HG02884 (cell line): ENCODE data around the gene PTPRN2.
"Not testable (repeated sequence)": the region's sequence is repeated elsewhere in the genome, so short reads cannot be mapped to it uniquely, and the experiment has no call there.

Source experiments
- ATAC-seq: cut with Tn5 transposase; IDR thresholded peaks from one replicate; pipeline ENCODE4 v1.9.1; 2021; ENCODE audit warnings: mild to moderate bottlenecking, moderate library complexity; ENCODE audit not compliant: unreplicated experiment

Gene PTPRN2

DNA sequence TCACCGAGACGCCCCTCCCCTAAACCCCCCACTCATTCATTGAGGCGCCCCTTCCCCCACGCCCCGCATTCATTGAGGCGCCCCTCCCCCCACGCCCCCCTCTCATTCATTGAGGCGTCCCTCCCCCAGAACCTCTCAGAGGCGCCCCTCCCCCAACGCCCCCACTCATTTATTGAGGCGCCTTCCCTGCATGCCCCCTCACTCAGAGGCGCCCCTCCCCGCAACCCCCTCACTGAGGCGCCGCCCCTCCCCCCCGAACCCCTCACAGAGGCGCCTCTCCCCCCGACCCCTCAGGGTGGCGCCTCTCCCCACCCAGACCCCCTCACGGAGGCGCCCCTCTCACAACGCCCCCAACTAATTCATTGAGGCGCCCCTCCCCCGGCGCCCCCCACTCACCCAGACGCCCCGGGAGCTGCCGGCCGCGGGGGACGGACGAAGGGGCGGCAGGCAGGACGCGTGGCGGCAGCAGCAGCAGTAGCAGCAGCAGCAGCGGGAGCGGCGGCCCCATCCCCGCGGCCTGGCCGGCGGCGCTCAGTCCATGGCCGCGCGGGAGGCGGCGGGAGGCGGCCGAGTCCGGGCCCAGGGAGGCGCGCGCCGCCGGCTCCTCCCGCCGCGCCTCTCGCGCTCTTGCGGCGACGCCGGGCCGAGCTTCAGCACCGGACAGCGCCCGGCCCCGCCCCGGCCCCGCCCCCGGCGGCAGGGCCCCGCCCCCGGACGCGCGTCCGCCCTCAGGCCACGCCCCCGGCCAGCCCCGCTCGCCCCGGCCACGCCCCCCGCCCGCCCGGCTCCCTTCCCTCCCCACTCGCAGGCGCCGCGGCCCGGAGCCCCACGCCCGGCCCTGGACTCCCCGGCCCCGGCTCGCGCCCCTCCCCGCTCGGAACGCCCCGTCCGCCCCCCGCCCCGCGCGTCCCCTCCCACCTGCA lies at the start of gene PTPRN2:
TSS of gene PTPRN2 (minus strand) at position 662 of the 923 bp plus-strand sequence.
- ATAC-seq, result no peak

- ATAC-seq, result peak; percentile 66
These were observed 45.7 kb upstream of the PTPRN2 start for GRCh38 chr7:158633055-158633956.

GRCh38 chr7:158631574-158632195 lies 44.1 kb upstream of the PTPRN2 start:
- ATAC-seq, result no peak

- ATAC-seq, result not testable (repeated sequence)
These were observed 38.7 kb upstream of the PTPRN2 start for GRCh38 chr7:158626289-158626688.

GRCh38 chr7:158623241-158623640 lies 35.6 kb upstream of the PTPRN2 start:
- ATAC-seq, result no peak

DNA sequence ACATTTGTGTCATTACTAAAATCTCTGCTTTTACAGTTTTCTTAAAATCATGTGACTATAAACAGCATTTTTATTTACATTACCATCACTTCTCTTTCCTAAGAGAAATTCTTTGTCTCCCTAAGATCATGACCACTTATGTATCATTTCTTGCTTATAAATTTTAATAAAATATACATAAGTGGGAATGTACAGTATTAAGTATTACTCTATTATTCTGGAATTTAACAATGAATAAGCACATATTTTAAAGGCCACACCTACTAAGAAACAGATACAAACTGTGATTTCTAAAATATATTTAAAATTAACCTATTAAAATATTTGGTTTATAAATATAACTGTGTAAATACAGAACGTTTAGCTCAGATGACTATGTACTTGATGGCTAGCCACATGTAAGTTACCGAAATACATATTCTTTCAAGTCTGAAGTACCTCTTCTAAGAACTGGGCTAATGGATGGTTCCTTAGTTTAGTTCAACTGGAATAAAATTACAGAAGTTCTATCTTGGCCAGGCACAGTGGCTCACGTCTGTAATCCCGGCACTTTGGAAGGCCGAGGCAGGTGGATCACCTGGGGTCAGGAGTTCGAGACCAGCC lies 33.3 kb upstream of the PTPRN2 start:
- no peak for ATAC-seq

- ATAC-seq, result no peak
These were observed 32.8 kb upstream of the PTPRN2 start for GRCh38 chr7:158620418-158620817.

DNA sequence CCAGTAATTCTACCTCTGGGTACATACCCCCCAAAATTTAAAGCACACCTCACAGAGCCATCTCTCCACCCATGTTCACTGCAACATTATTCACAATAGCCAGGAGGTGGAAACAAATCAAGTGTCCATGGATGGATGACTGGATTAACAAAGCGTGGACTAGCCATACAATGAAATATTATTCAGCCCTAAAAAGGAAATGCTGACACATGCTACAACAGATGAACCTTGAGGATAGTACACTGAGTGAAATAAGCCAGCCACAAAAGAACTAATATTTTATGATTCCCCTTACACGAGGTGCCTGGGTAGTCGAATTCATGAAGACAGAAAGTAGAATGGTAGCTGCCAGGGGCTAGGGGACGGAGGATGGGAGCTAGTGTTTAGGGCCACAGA lies 31.1 kb upstream of the PTPRN2 start:
- ATAC-seq, result no peak

- ATAC-seq, result no peak
These were observed 30.1 kb upstream of the PTPRN2 start for GRCh38 chr7:158617737-158618128.

GRCh38 chr7:158616050-158616449 lies 28.4 kb upstream of the PTPRN2 start:
- ATAC-seq, result no peak

GRCh38 chr7:158614700-158615099 lies 27.1 kb upstream of the PTPRN2 start:
- no peak for ATAC-seq

- peak; percentile 88 for ATAC-seq
These were observed 25.9 kb upstream of the PTPRN2 start for GRCh38 chr7:158613481-158613880.

- ATAC-seq, result no peak
These were observed 24.9 kb upstream of the PTPRN2 start for GRCh38 chr7:158612546-158612945.

GRCh38 chr7:158611541-158611940 lies 23.9 kb upstream of the PTPRN2 start:
- ATAC-seq, result no peak

GRCh38 chr7:158609313-158609974 lies 21.8 kb upstream of the PTPRN2 start:
- ATAC-seq, result no peak

- ATAC-seq, result no peak
These were observed 19.9 kb upstream of the PTPRN2 start for GRCh38 chr7:158607563-158607962.

DNA sequence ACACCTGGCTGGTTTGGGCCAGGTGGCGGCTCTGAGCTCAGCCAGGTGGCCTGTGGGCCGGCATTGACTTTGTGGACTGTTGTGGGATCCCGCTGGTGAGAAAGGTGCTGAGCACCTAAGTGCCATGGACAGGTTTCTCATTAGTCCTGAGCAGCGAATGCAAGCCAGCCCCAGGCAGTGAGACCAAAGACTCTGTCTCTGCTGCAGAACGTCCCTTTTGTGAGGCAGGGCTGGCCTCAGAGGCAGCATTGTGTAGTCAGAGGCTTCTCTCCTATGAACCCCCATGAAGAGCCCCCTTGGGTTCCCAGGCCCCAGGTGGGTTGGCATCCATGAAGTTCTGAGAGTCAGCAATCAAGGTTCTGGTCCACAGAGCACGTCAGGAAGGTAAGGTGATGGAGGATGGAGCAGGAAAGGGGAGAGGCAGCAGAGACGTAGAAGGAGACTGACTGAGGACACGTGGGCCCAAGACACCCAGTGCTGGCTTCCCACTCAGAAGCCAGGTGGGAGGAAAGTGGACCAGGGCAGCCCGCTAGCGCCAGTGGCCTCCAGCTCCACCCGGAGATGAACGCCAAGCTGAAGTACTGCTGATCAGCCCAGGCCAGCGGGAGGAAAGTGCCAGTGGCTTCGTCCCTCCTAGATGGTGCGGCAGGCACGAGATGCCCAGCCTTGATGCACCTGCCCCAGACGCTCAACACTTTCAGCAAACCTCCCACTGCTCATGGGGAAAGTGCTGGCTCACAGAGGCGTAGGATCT lies 19.2 kb upstream of the PTPRN2 start:
- no peak for ATAC-seq

- ATAC-seq, result no peak
These were observed 18.5 kb upstream of the PTPRN2 start for GRCh38 chr7:158606129-158606528.
